PC-9 (cell line): ENCODE results near the gene SNX13. TPM values are rescaled to one million over a fixed set of nuclear protein-coding genes. Genes with fewer than 3 reads are reported as not detected.

Experiments
- BruUV-seq: library from RNA; stranded (reverse); fragments of 400-500 nt; replicated peaks from 2 replicates; lab custom pipeline; 2021; lab: Mats Ljungman, UMichigan
- CTCF ChIA-PET: fragments of 300-600 bp; sonication (Branson Sonifier 250); formaldehyde crosslinking; loops from one replicate; lab custom pipeline; 2022; ENCODE audit warnings: antibody characterized with exemption; lab: Charles Lee
- POLR2A ChIA-PET: fragments of 300-600 bp; sonication (Branson Sonifier 250); formaldehyde crosslinking; loops from one replicate; lab custom pipeline; 2022; ENCODE audit warnings: antibody characterized with exemption; ENCODE audit not compliant: unreplicated experiment; lab: Charles Lee
- DNase-seq, 2 experiments: peaks; one replicate each; pipeline versions ENCODE4 v3.0.0 to v3.0.0-alpha.2; 2015 to 2022; ENCODE audit warnings: mixed read lengths in 1 of 2
- H2AFZ ChIP-seq: fragments of 200-600 bp; sonication (generic); 2 replicates; pipeline ENCODE4 v1.8.1; 2017; ENCODE audit warnings: antibody characterized with exemption
- H3F3A ChIP-seq: fragments of 200-600 bp; sonication (generic); 2 replicates; pipeline ENCODE4 v1.8.1; 2017; ENCODE audit warnings: antibody characterized with exemption, mild to moderate bottlenecking, low read depth; ENCODE audit not compliant: insufficient read depth
- H3K27ac ChIP-seq: fragments of 200-600 bp; sonication (generic); 2 replicates; pipeline ENCODE4 v1.6.1; 2016; ENCODE audit warnings: mixed run types
- H3K27me3 ChIP-seq: fragments of 200-600 bp; sonication (generic); 2 replicates; pipeline ENCODE4 v1.6.1; 2016; ENCODE audit warnings: low read depth, mixed run types; ENCODE audit not compliant: insufficient read depth
- H3K36me3 ChIP-seq: fragments of 200-600 bp; sonication (generic); 2 replicates; pipeline ENCODE4 v1.6.1; 2016; ENCODE audit warnings: low read depth, mixed run types
- H3K4me1 ChIP-seq: fragments of 200-600 bp; sonication (generic); replicated peaks from 2 replicates; pipeline ENCODE4 v1.6.1; 2016; ENCODE audit warnings: mixed run types; ENCODE audit not compliant: insufficient read depth
- H3K4me2 ChIP-seq: fragments of 200-600 bp; sonication (generic); 2 replicates; pipeline ENCODE4 v1.6.1; 2017; ENCODE audit warnings: mixed run types
- H3K4me3 ChIP-seq: fragments of 200-600 bp; sonication (generic); 2 replicates; pipeline ENCODE4 v1.6.1; 2016; ENCODE audit warnings: mixed run types
- H3K79me2 ChIP-seq: fragments of 200-600 bp; sonication (generic); 2 replicates; pipeline ENCODE4 v1.6.1; 2017; ENCODE audit warnings: low read depth, mixed run types
- H3K9me2 ChIP-seq: fragments of 200-600 bp; sonication (generic); 2 replicates; pipeline ENCODE4 v1.8.1; 2017; ENCODE audit warnings: mild to moderate bottlenecking; ENCODE audit not compliant: insufficient read depth
- H3K9me3 ChIP-seq: fragments of 200-600 bp; sonication (generic); 2 replicates; pipeline ENCODE4 v1.8.1; 2016; ENCODE audit warnings: low read depth; ENCODE audit not compliant: insufficient read depth
- H4K20me1 ChIP-seq: fragments of 200-600 bp; sonication (generic); 2 replicates; pipeline ENCODE4 v1.8.1; 2017; ENCODE audit not compliant: insufficient read depth
- EZH2 ChIP-seq: fragments of 200-600 bp; sonication (generic); IDR thresholded peaks from 2 replicates; pipeline ENCODE4 v1.8.0; 2017; ENCODE audit warnings: antibody characterized with exemption, low read depth
- intact Hi-C: fragments of 100-400 bp; cut with micrococcal nuclease; formaldehyde crosslinking; loops from one replicate; pipeline ENCODE4 v1.10.0; 2022; ENCODE audit not compliant: unreplicated experiment
- total RNA-seq: library from RNA; stranded (reverse); gene quantifications from 2 replicates; pipeline ENCODE4 v1.2.3, GENCODE V29; 2021
- TF ChIP-seq, protein P1 (sequence below): fragments of 200-600 bp; sonication (generic); conservative IDR thresholded peaks from 2 replicates; pipeline ENCODE4 v1.6.1; 2017; ENCODE audit warnings: mixed run types, antibody characterized with exemption, mild to moderate bottlenecking, moderate library complexity

Gene SNX13
- total RNA-seq, 1 experiment from 2014 or later, result 56.3 TPM

DNA sequence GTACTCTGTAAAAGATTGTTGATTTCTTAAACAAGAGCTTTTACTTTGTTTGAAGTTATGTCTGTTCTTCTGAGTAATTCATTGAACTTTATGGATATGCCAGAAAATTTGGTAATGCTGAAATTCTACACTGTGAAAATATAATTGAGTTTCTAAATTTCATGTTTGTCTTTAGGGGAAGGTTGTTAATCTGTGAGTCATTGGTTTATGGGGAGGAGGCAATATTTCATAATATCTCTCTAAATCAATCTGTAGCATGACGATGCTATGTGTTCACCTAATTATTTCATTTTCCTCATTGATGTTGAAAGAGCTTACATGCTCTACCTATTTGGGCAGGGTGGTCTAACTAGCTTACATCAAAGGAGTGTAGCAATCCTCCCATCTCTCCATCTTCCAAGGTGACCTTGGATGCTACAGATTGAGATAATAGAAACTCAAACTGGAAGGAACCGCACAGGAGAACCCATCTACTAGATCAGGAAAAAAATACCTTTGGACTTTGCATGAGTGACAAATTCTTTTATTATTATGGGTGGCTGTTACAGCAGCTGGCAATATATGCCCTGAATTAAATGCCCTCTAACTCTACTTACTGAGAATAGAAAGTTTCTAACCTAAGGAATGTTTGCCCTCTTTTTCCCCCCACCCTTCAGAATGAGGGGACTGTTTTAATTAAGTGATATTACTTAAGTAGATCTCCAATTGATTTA, 8.4 kb upstream of the SNX13 start:
- Histone ChIP-seq H3K9me2 (no peaks in the 10 kb centered on the region), H4K20me1 (no peaks in the 10 kb centered on the region), H3K4me2 (peak overlapping the region; percentile 55), H3K9me3 (no peaks in the 10 kb centered on the region), H3K4me3 (no peak overlapping the region), H3K4me1 (peaks cover 25% of the 10 kb centered on the region), H3F3A (peaks cover 16% of the 10 kb centered on the region), H3K27me3 (no peaks in the 10 kb centered on the region), H3K36me3 (no peaks in the 10 kb centered on the region), H3K79me2 (no peaks in the 10 kb centered on the region), H3K27ac (peak overlapping the region; percentile 48), H2AFZ (no peak overlapping the region)
- no TSS peak for BruUV-seq
- ChIA-PET CTCF (no interaction called here), POLR2A (interaction anchor here (0.7 kb wide), 1 partner anchor 9 kb away, joined by 4 read pairs; no protein-coding TSS in a partner anchor)
- intact Hi-C loops, result loop anchor here (10.0 kb wide), 2 partner anchors 174 to 244 kb away; no protein-coding TSS in a partner anchor
- TF ChIP-seq EZH2, result no peak
- TF ChIP-seq, protein P1, sequence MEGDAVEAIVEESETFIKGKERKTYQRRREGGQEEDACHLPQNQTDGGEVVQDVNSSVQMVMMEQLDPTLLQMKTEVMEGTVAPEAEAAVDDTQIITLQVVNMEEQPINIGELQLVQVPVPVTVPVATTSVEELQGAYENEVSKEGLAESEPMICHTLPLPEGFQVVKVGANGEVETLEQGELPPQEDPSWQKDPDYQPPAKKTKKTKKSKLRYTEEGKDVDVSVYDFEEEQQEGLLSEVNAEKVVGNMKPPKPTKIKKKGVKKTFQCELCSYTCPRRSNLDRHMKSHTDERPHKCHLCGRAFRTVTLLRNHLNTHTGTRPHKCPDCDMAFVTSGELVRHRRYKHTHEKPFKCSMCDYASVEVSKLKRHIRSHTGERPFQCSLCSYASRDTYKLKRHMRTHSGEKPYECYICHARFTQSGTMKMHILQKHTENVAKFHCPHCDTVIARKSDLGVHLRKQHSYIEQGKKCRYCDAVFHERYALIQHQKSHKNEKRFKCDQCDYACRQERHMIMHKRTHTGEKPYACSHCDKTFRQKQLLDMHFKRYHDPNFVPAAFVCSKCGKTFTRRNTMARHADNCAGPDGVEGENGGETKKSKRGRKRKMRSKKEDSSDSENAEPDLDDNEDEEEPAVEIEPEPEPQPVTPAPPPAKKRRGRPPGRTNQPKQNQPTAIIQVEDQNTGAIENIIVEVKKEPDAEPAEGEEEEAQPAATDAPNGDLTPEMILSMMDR, result no peak
- peak in 1 of 2 experiments; percentile 91 for DNase-seq

DNA sequence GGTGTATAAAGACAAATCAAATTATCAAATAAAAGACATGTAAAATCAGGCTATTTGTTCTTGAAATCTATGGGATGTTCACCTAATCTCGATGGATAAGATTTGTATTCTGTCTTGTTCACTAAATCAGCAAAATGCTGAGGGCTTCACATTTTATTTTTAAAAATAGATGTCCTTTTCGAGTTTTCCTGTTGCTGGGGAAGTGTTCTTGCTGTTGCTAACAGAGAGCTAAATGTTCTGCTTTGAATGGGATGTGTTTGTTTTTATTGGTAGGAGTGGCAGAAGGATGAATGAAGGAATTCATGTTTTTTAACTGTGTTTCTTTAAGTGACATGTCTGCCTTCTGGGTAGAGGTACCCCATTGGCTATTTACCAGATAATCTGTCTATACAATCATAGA, 7.3 kb upstream of the SNX13 start:
- Histone ChIP-seq H3K36me3 (no peaks in the 10 kb centered on the region), H3K27ac (peak overlapping the region; percentile 48; the same call in 1 of the 2 replicates)

DNA sequence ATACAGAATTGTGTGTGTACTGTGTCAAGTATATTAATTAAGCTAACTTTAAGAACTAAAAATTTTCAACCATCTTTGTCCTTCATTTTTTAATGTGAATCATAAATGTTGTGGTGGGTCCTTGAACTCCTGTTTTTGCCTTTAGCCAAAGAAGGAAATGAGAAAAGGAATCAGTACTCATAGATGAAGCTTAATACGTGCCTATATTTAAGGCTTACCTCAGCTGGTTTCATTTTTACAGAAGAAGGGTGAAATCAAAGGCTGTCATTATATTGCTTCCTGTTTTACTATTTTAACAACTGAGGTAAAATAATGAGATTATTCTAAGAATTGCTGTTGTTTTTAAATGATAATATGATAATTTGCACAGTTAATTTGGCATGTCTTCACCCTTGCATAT, 6.3 kb upstream of the SNX13 start:
- Histone ChIP-seq H3K79me2 (peaks cover 6% of the 10 kb centered on the region; the same call in 1 of the 2 replicates), H3K4me2 (no peak overlapping the region), H3K9me3 (no peaks in the 10 kb centered on the region), H3K4me3 (no peak overlapping the region), H3K4me1 (peaks cover 44% of the 10 kb centered on the region), H3K9me2 (no peaks in the 10 kb centered on the region), H4K20me1 (no peaks in the 10 kb centered on the region), H3K27ac (no peak overlapping the region), H3K36me3 (no peaks in the 10 kb centered on the region), H2AFZ (no peak overlapping the region), H3F3A (peaks cover 27% of the 10 kb centered on the region), H3K27me3 (no peaks in the 10 kb centered on the region)
- CTCF ChIA-PET, result no interaction called here
- BruUV-seq, result no TSS peak
- peak in 1 of 2 experiments; percentile 5 for DNase-seq
- TF ChIP-seq EZH2, result no peak
- POLR2A ChIA-PET, result interaction anchor here (0.5 kb wide), 1 partner anchor 74 kb away, joined by 10 read pairs; no protein-coding TSS in a partner anchor
- intact Hi-C loops, result loop anchor here (10.0 kb wide), 2 partner anchors 172 to 242 kb away; no protein-coding TSS in a partner anchor

More for the DNA sequence above, 7.3 kb upstream of the SNX13 start:
- ChIA-PET CTCF (no interaction called here), POLR2A (no interaction called here)
- intact Hi-C loops, result loop anchor here (10.0 kb wide), 2 partner anchors 173 to 243 kb away; no protein-coding TSS in a partner anchor
- no TSS peak for BruUV-seq
- H3K4me2 ChIP-seq, result no peak overlapping the region; the same call in 1 of the 2 replicates
- peaks cover 17% of the 10 kb centered on the region for H3F3A ChIP-seq
- no peak for TF ChIP-seq EZH2
- TF ChIP-seq, protein P1, result no peak
- no peaks in the 10 kb centered on the region for H3K9me2 ChIP-seq
- H3K9me3 ChIP-seq, result no peaks in the 10 kb centered on the region
- no peaks in the 10 kb centered on the region for H3K79me2 ChIP-seq
- no peak overlapping the region for H2AFZ ChIP-seq
- DNase-seq, result peak in 1 of 2 experiments; percentile 33
- H3K4me3 ChIP-seq, result no peak overlapping the region
- H3K27me3 ChIP-seq, result no peaks in the 10 kb centered on the region
- no peaks in the 10 kb centered on the region for H4K20me1 ChIP-seq
- H3K4me1 ChIP-seq, result peaks cover 33% of the 10 kb centered on the region
